Skin epidermis (tissue), 12 donors: ENCODE results near the gene OGDH.
"Not testable (repeated sequence)": the region's sequence is repeated elsewhere in the genome, so short reads cannot be mapped to it uniquely, and the experiment has no call there.

Experiments
- H3K27ac ChIP-seq, 21 experiments: fragments of 200-600 bp; sonication (generic) in 11 of 21; one replicate each; pipeline ENCODE4 v1.5.0; 2020; ENCODE audit warnings: mild to moderate bottlenecking in 3 of 21, inconsistent platforms in 2 of 21, moderate library complexity in 2 of 21
- H3K4me3 ChIP-seq, 7 experiments: fragments of 200-600 bp; sonication (generic) in 2 of 7; one replicate each; pipeline ENCODE4 v1.5.0; 2020; ENCODE audit warnings: inconsistent platforms in 2 of 7, mild to moderate bottlenecking in 2 of 7, moderate library complexity in 1 of 7

OGDH gene

GRCh38 chr7:44720301-44720700, 113.9 kb downstream of the OGDH start:
- Histone ChIP-seq H3K4me3 (no peak overlapping the region), H3K27ac (no peak overlapping the region)

- Histone ChIP-seq H3K4me3 (no peak overlapping the region), H3K27ac (no peak overlapping the region)
Measured at GRCh38 chr7:44724276-44724675, 117.8 kb downstream of the OGDH start.

- not testable (repeated sequence) for H3K27ac ChIP-seq, H3K4me3 ChIP-seq
Measured at GRCh38 chr7:44726250-44726649, 119.8 kb downstream of the OGDH start.

- H3K27ac ChIP-seq: peak overlapping the region in 9 of 21 experiments; percentile 1 to 74 (median 54)
- H3K4me3 ChIP-seq: no peak overlapping the region
Measured at GRCh38 chr7:44727158-44727936, 120.9 kb downstream of the OGDH start.

GRCh38 chr7:44727937-44728262, 121.5 kb downstream of the OGDH start:
- Histone ChIP-seq H3K27ac (peak overlapping the region in 5 of 21 experiments; percentile 1 to 74 (median 58)), H3K4me3 (no peak overlapping the region)

- Histone ChIP-seq H3K4me3 (no peak overlapping the region), H3K27ac (no peak overlapping the region)
Measured at GRCh38 chr7:44729949-44730590, 123.6 kb downstream of the OGDH start.

GRCh38 chr7:44732971-44733370, 126.5 kb downstream of the OGDH start:
- H3K4me3 ChIP-seq, H3K27ac ChIP-seq: not testable (repeated sequence)

GRCh38 chr7:44733708-44734481, 127.5 kb downstream of the OGDH start:
- Histone ChIP-seq H3K4me3 (no peak overlapping the region), H3K27ac (peak overlapping the region in 3 of 21 experiments; percentile 35 to 67 (median 44))

- no peak overlapping the region for H3K4me3 ChIP-seq
- peak overlapping the region in 9 of 21 experiments; percentile 4 to 67 (median 40) for H3K27ac ChIP-seq
Measured at GRCh38 chr7:44735403-44736165, 129.2 kb downstream of the OGDH start.

GRCh38 chr7:44736896-44737295, 130.5 kb downstream of the OGDH start:
- Histone ChIP-seq H3K27ac (no peak overlapping the region), H3K4me3 (no peak overlapping the region)

- Histone ChIP-seq H3K27ac (no peak overlapping the region), H3K4me3 (no peak overlapping the region)
Measured at GRCh38 chr7:44738051-44738723, 131.8 kb downstream of the OGDH start.

GRCh38 chr7:44738876-44739665, 132.6 kb downstream of the OGDH start:
- Histone ChIP-seq H3K4me3 (no peak overlapping the region), H3K27ac (no peak overlapping the region)

GRCh38 chr7:44740055-44740454, 133.6 kb downstream of the OGDH start:
- Histone ChIP-seq H3K27ac (no peak overlapping the region), H3K4me3 (no peak overlapping the region)

- H3K27ac ChIP-seq: peak overlapping the region in 5 of 21 experiments; percentile 9 to 49 (median 38)
- no peak overlapping the region for H3K4me3 ChIP-seq
Measured at GRCh38 chr7:44743750-44744149, 137.3 kb downstream of the OGDH start.

- Histone ChIP-seq H3K27ac (peak within 1 kb of the TSS; percentile 75 to 100 (median 97)), H3K4me3 (peak within 1 kb of the TSS; percentile 69 to 93 (median 91))
Measured at GRCh38 chr7:44748045-44748947, 141.9 kb downstream of the OGDH start, which contains the start of gene ZMIZ2. Gene ZMIZ2, plus strand, starts transcription at chr7:44748847. Its CDS starts 7,403 bp downstream, at chr7:44756250.

GRCh38 chr7:44748948-44749731, 142.7 kb downstream of the OGDH start:
- H3K27ac ChIP-seq: peak overlapping the region; percentile 16 to 100 (median 96)
- H3K4me3 ChIP-seq: peak overlapping the region; percentile 69 to 93 (median 91)
